ENCODE data around the gene ACBD3.

The ACBD3 gene

GRCh38 chr1:226111098-226111882, 75.3 kb downstream of the ACBD3 start:
- no peak for DNase-seq (ENCODE audit: low read depth)

- no peak for DNase-seq (ENCODE audit: low read depth)
Measured at GRCh38 chr1:226110249-226111097, 76.1 kb downstream of the ACBD3 start.

- DNase-seq (ENCODE audit: low read depth) = no peak
Measured at GRCh38 chr1:226109829-226110248, 76.7 kb downstream of the ACBD3 start.

GRCh38 chr1:226108935-226109828, 77.4 kb downstream of the ACBD3 start:
- no peak for DNase-seq (ENCODE audit: low read depth)

GRCh38 chr1:226107471-226108460, 78.8 kb downstream of the ACBD3 start:
- DNase-seq (ENCODE audit: low read depth) = no peak

- no peak for DNase-seq (ENCODE audit: low read depth)
Measured at GRCh38 chr1:226104671-226105121, 81.8 kb downstream of the ACBD3 start.

GRCh38 chr1:226100436-226101391, 85.8 kb downstream of the ACBD3 start:
- no peak for DNase-seq (ENCODE audit: low read depth)

- DNase-seq (ENCODE audit: low read depth) = no peak
Measured at GRCh38 chr1:226098870-226099835, 87.4 kb downstream of the ACBD3 start.

GRCh38 chr1:226097866-226098625, 88.5 kb downstream of the ACBD3 start:
- DNase-seq (ENCODE audit: low read depth) = peak; percentile 52

GRCh38 chr1:226095286-226095685, 91.3 kb downstream of the ACBD3 start:
- no peak for DNase-seq (ENCODE audit: low read depth)

All from GM04504 (cell line).